ENCODE data around the gene HOXD11.

Gene HOXD11

GRCh38 chr2:176093145-176093897 is 13.8 kb upstream of the HOXD11 start:
- DNase-seq (ENCODE audit: low read depth in 3 of 3, low spot score in 1 of 3) = no peak

- DNase-seq (ENCODE audit: low read depth in 3 of 3, low spot score in 1 of 3) = no peak
These were observed 13.2 kb upstream of the HOXD11 start for GRCh38 chr2:176093898-176094249.

GRCh38 chr2:176094349-176094748 is 12.7 kb upstream of the HOXD11 start:
- DNase-seq (ENCODE audit: low read depth in 3 of 3, low spot score in 1 of 3) = no peak

GRCh38 chr2:176095421-176095820 is 11.7 kb upstream of the HOXD11 start:
- no peak for DNase-seq (ENCODE audit: low read depth in 3 of 3, low spot score in 1 of 3)

- no peak for DNase-seq (ENCODE audit: low read depth in 3 of 3, low spot score in 1 of 3)
These were observed 10.7 kb upstream of the HOXD11 start for GRCh38 chr2:176096243-176096985.

GRCh38 chr2:176096986-176097819 is 9.9 kb upstream of the HOXD11 start:
- DNase-seq (ENCODE audit: low read depth in 3 of 3, low spot score in 1 of 3) = peak in 2 of 3 donors; percentile 10 to 49

GRCh38 chr2:176097820-176098365 is 9.2 kb upstream of the HOXD11 start:
- DNase-seq (ENCODE audit: low read depth in 3 of 3, low spot score in 1 of 3) = no peak

GRCh38 chr2:176098366-176099158 is 8.5 kb upstream of the HOXD11 start:
- DNase-seq (ENCODE audit: low read depth in 3 of 3, low spot score in 1 of 3) = no peak

- DNase-seq (ENCODE audit: low read depth in 3 of 3, low spot score in 1 of 3) = no peak
These were observed 7.8 kb upstream of the HOXD11 start for GRCh38 chr2:176099159-176099727.

GRCh38 chr2:176099728-176100546 is 7.1 kb upstream of the HOXD11 start, which contains the start of gene HOXD12:
Gene HOXD12, plus strand, starts transcription at chr2:176099795. Its CDS starts 7 bp downstream, at chr2:176099802.
- DNase-seq (ENCODE audit: low read depth in 3 of 3, low spot score in 1 of 3) = no peak

GRCh38 chr2:176100547-176101140 is 6.4 kb upstream of the HOXD11 start:
- DNase-seq (ENCODE audit: low read depth in 3 of 3, low spot score in 1 of 3) = no peak

GRCh38 chr2:176101216-176101830 is 5.8 kb upstream of the HOXD11 start:
- no peak for DNase-seq (ENCODE audit: low read depth in 3 of 3, low spot score in 1 of 3)

- no peak for DNase-seq (ENCODE audit: low read depth in 3 of 3, low spot score in 1 of 3)
These were observed 5.2 kb upstream of the HOXD11 start for GRCh38 chr2:176101842-176102241.

GRCh38 chr2:176102309-176102866 is 4.7 kb upstream of the HOXD11 start:
- no peak for DNase-seq (ENCODE audit: low read depth in 3 of 3, low spot score in 1 of 3)

GRCh38 chr2:176103194-176103593 is 3.9 kb upstream of the HOXD11 start:
- no peak for DNase-seq (ENCODE audit: low read depth in 3 of 3, low spot score in 1 of 3)

- no peak for DNase-seq (ENCODE audit: low read depth in 3 of 3, low spot score in 1 of 3)
These were observed 3.3 kb upstream of the HOXD11 start for GRCh38 chr2:176103742-176104315.

- no peak for DNase-seq (ENCODE audit: low read depth in 3 of 3, low spot score in 1 of 3)
These were observed 2.6 kb upstream of the HOXD11 start for GRCh38 chr2:176104316-176105077.
